GM21526 (cell line): ENCODE data around the gene PDZRN4.
"Not testable (repeated sequence)": the region's sequence is repeated elsewhere in the genome, so short reads cannot be mapped to it uniquely, and the experiment has no call there.

Experiments
- ATAC-seq: cut with Tn5 transposase; IDR thresholded peaks from one replicate; pipeline ENCODE4 v1.9.1; 2021; ENCODE audit warnings: moderate library complexity; ENCODE audit not compliant: unreplicated experiment, low FRiP score

The PDZRN4 gene

DNA sequence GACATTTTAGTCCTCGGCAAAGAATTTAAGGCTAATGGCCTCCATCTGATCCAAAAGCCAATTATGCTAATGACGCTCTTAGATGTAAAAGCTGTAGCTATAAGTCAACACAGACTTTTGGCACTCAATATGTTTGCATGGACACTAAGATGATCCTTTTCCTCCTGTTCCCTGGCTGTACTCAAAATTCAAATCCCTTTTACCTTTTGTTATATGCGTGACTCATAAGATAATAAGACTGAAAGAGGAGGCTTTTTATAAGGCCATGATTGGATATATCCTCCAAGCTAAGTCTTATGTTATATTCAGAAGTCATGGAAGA, 89.8 kb downstream of the PDZRN4 start:
- ATAC-seq: no peak

DNA sequence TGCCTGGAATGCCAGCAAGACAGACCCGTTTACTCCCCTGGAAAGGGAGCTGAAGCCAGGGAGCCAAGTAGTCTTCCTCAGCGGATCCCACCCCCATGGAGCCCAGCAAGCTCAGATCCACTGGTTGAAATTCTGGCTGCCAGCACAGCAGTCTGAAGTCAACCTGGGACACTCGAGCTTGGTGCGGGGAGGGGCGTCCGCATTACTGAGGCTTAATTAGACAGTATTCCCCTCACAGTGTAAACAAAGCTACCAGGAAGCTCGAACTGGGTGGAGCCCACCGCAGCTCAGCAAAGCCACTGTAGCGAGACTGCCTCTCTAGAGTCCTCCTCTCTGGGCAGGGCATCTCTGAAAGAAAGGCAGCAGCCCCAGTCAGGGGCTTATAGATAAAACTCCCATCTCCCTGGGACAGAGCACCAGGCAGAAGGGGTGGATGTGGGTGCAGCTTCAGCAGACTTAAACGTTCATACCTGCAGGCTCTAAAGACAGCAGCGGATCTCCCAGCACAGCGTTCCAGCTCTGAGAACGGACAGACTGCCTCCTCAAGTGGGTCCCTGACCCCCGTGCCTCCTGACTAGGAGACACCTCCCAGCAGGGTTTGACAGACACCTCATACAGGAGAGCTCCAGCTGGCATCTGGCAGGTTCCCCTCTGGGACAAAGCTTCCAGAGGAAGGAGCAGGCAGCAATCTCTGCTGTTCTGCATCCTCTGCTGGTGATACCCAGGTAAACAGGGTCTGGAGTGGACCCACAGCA, 92.4 kb downstream of the PDZRN4 start:
- not testable (repeated sequence) for ATAC-seq

DNA sequence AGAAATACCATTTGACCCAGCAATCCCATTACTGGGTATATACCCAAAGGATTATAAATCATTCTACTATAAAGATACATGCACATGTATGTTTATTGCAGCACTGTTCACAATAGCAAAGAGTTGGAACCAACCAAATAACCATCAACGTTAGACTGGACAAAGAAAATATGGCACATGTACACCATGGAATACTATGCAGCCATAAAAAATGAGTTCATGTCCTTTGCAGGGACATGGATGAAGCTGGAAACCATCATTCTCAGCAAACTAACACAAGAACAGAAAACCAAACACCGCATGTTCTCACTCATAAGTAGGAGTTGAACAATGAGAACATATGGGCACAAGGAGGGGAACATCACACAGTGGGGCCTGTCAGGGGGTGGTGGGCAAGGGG, 97.3 kb downstream of the PDZRN4 start:
- ATAC-seq: not testable (repeated sequence)

DNA sequence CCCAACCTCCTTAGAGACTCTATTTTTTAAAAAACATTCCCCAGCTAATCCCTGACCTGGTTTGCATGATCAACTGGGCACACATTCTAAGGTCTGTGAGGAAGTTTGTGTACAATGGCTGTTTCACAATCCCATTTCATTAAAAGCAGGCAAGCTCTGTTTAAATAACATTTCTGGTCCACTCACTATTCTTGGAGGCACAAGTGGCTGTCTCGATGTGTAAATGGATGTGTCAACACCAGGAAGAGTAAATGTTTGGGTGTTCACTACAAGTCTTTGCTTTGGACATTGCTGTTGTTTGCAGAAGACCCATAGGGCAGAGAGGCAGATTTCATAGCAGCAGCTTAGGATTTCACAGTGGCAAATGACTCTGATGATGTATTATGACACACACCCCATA, 98.3 kb downstream of the PDZRN4 start:
- no peak for ATAC-seq

DNA sequence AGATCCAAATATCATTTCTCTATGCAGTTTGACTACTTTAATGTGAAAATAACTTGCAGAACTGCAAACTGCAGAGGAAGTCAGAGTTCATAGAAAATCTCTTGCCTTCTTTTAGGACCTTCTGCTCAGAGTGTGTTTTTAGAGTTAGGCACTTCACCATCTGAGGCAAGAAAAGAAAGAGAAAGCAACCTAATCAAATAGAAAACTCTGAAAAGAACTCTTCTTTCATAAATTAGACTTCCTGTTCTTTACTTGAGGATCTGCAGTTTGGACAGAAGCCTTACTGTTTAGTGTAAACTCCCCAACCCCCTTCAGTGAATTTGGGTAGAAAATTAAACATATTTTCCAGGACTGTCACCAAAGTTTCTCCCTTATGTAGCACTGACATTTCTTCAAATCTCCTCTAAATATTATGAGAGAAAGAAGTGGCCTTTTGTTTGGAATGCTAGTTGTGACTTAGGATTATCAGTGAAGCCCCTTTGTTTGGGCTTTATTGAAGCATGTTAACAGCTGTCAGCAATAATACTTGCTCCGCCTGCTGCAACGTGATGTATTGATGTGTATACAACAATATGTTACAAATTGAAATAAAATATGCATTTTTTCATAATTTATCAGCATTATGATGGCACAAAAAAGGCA, 99.5 kb downstream of the PDZRN4 start:
- ATAC-seq: no peak

DNA sequence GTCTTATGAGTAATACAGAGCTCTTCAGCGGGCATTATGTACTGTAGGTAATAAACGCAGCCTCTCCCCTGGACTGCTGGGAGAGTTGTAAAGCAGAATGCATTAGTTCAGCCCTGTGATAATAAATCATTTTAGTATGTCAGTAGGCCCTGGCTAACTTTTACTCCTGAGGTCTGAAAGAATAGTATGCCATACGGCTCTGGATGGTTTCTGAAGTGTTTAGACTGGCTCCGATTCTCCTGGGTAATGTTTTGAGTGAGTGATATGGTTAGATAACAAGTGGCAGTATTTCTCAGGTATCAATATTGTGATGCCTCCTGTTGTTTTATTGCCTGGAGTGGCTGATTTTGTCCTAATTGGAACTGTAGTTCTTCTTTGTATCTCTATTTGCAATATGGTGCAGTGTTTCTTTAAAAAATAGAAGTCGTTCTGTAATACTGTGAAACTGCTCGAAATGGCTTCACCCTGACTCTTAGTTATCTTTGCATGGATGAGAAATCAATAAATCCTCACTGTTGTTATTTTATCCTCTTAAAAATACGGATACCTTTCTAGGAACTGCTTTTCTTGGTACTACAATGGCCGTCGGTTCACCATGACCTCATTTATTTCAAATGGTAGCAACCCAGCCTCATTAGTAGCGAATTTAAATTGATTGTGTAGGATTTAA, 100.2 kb downstream of the PDZRN4 start:
- no peak for ATAC-seq

DNA sequence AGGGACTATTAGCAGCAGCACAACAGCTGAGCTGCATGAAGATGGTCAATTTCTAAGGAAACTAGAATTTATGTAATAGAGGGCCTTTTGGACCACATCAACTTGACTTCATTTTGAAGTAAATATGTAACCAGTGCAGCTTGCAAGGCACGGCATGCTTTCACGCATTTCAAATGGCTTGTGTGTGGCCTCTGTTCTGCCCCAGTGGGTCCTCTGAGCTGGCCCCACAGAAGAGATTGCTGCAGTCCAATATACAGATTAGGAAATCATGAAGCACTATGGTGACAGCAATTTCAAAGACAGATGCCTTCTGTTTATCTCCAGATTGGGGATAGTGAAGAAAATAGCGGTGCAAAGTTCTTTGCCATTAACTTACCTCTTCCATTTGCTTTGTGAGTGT, 101.4 kb downstream of the PDZRN4 start:
- no peak for ATAC-seq

DNA sequence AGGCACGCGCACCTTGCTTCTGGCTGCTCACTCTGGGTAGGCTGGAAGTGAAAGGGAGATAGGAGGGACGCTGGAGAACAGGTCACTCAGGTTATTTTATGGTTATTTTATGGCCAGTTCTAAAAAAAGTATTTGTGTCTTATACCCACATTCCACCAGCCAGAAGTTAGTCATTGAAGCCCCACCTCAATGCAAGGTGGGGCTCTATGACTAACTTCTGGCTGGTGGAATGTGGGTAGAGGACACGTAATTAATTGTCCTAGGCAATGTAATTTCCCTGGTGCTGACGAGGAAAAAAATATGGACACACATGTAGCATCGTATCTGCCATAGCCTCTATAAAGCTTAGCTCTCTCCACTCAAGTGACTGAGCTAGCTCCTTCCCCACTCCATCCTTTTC, 104.9 kb downstream of the PDZRN4 start:
- ATAC-seq: no peak

DNA sequence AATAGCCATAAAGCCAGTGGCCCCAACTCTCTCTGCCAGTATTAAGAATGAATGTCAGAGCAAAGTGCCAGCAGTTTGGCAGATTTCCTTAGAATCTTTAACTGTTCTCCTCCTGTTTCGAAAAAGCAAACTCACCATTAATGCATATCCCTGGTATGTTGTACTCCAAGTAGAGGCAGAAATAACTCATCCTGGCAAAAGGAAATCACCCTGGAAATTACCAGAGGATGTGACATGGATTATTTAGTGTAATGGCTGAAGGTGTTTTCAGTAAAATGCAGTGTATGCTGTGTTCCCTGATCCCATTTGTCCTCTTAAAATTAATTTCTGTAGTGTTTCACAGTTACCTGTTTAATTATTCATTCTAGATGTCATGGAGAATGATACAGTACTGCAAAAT, 105.3 kb downstream of the PDZRN4 start:
- no peak for ATAC-seq

DNA sequence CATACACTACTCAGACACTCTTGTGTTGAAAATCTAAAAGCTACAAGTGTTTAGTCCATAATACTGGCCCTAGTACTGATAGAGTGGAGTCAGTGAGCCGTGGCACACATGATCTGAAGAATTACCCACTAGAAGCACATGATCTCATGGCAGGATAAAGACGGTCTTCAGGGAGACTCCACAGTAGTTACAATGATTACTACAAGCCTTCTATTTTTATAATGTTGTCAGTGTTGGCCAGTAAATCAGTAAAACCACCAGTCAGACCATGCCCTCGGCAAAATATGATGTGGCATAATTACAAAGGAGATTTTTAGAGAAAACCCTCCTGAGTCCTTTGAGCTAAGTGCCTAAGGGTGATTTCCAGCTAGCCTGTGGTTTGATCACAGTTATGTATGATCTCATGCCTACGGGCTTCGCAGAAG, 114.9 kb downstream of the PDZRN4 start:
- ATAC-seq: no peak

DNA sequence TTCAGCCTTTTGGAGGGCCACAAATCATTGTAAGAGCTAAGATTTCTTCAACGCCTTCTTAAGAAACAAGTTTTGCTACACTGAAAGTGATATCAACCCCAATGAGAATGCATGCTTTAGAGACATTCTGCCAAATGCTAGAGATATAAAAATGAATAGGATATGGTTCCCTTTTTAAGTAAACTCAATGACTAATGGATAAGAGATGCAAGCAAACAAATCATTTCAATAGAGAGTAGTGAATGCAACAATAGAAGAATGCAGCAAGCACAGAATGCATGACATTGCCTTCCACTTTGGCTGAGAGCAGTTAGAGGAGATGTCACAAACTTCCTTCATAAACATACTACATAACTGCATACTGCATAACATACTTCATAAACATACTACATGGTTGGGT, 116.4 kb downstream of the PDZRN4 start:
- ATAC-seq: no peak

DNA sequence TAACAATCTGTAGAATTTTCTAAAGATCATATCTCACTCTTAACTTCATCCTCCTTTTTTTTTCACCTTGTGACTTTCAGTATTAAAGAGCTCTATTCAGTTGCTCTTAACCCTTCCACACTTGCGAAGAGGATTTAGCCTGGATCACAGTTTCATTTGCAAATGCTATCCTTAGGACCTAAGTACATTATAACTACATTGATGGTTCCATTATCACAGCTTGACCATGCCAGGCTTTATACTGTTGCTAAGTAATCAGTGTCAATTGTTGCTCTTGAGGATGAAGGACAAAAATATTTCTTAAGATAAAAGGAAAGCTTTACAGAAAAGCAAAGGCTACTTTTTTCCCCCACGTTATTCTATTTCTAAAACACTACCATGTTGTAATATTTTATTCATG, 122.2 kb downstream of the PDZRN4 start:
- ATAC-seq: no peak

DNA sequence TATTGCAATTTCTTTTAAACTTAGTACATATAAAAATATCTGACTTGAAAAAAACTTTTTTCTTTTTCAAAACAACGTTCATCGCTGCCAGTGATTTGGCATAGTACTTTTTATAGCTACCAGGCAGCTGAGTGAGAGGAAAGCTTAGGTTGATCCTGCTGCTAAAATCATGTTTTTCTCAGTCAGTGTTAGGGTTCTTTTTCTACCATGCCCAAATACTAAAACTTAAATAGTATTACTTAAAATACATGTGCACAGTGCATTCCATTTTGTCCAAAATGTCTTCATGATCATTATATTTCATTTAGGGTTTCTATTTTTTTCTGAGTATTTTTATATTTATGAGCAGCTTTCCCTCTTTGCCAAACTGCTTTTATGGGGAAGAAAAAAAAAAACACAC, 123.8 kb downstream of the PDZRN4 start:
- no peak for ATAC-seq

DNA sequence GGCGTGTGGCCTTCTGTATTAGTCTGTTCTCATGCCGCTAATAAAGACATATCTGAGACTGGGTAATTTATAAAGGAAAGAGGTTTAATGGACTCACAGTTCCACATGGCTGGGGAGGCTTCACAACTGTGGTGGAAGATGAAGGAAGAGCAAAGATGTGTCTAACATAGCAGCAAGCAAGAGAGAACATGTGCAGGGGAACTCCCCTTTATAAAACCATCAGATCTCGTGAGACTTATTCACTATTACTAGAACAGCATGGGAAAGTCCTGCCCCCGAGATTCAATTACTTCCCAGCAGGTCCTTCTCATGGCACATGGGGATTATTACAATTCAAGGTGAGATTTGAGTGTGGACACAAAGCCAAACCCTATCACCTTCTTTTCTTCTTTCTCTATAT, 124.3 kb downstream of the PDZRN4 start:
- not testable (repeated sequence) for ATAC-seq

DNA sequence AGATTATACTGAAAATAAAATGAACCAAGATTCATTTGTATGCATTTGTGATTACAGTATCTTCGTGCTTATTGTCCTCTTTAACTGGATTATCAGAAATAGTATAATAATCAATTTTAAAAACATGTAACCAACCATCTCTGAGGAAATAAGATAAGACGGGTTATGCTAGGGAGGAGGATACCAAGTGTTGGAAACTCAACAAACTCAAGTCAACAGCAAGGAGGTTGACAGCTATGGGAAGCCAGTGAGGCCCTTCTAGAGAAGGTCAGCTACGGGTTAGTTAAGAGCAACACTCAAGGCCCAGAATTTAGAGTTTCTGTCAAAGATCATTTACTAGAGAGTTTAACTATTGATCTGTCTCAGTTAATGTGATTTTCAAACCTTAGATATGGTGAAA, 137.2 kb downstream of the PDZRN4 start:
- ATAC-seq: no peak

DNA sequence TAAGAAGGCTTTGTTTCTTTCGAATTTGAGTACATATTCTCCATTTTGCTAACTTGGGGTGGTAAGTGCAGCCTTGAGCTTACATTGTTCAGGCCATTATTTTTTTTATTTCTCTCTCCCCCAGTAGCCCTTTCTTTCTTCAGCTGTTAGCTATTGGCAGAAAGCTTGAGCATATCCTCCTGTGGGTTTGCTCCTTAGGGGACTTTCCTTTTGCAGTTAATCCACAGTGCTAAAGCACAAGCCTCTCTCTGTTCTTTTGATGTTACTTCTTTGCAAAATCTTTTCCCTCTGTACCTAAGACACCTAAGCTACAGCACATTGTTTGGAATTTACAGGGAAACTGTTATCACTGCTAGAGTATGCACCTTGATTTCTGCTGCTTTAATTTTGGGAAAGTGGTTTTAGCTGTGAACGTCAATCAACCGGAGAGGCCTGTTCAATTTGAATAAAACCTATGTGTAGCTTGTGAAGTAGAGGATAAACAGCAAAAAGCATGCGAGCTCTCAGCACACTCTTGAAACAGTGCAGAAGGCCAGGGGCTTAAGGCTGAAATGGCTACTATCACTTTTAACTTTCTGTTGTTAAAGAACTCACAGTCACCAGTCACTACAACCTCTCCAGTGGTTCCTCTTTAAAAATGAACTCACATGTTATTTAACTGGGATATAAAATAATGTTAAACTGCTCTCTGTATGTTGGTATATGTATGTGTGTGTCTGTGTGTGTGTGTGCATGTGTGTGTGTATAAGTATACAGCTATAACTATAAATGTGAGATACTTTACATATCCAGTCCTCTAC, 139.2 kb downstream of the PDZRN4 start:
- no peak for ATAC-seq

DNA sequence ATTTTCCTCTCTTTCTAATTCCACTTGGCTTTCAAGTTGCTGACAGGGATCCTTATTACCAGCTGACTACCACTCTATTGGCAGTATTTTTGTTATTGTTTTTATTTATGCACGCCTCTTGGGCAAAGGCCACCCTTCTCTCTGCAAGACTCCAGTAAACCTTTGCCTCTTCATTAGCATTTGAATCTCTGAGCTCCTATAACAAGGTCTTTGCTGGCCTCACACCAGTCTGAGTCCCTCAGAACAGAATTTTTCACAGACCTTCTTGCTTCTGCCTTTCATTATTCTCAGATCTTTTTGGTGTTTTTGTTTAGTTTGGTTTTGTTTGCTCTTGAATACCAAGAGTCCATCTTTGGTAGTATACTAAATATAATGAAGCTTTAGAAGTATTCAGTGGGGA, 145.9 kb downstream of the PDZRN4 start:
- ATAC-seq: no peak

DNA sequence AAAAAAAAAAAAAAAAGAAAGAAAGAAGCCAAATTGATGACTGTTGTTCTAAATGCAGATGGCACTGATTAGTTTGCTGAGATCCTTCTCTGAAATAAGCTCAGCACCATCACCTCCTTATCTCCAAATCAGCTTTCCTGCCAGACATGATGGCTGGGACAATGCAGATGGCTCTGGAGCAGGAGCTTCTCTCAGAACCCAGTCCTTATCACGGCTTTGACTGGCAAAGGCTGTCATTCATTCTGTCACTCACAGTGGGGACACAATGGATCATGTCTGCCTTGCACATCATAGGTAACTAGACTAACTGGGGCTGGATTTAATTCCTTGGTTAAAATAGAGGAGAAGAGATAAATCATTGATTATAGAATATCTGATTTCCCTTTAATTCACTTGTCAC, 146.3 kb downstream of the PDZRN4 start:
- no peak for ATAC-seq

DNA sequence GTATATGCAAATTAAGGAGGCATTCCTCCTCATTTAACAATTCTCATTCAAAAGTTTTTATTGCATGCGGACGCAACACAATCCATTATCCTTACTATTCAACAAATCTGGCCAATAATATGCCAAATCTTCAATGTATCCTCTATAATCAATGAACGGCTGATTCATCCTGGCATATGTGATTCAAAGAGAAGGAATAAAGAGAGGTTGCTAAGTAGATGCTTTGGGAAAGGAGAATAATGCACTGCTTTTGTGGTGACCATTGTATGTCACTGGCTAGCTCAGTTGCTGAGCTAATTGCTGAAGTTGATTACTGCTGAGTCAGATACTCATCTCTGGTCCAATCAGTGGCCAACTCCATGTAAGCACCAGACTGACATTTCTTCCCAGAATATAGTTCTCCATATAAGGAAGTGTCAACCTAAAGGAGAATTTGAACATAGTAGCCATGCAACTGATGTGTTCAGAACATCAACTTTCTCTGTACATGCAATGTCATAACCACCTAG, 148.0 kb downstream of the PDZRN4 start:
- no peak for ATAC-seq

DNA sequence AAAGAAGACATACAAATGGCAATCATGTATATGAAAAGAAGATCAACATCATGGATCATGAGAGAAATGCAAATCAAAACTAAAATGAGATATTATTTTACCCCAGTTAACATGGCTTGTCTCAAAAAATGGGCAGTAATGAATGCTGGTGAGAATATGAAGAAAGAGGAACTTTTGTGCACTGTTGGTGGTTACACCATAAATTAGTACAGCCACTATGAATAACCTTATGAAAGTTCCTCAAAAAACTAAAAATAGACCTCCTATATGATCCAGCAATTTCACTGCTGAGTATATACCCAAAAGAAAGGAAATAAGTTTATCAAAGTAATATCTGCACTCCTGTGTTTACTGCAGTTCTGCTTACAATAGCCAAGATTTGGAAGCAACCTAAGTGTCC, 151.7 kb downstream of the PDZRN4 start:
- ATAC-seq: no peak
